ENCODE data around the gene PCSK6.
A peak's percentile ranks its signal among the peaks of the same experiment; 100 is the strongest.

Gene PCSK6

GRCh38 chr15:101322854-101323477, 166.5 kb downstream of the PCSK6 start:
- Mint-ChIP-seq H3K9me3 (no peaks in the 10 kb centered on the region), H3K27ac (no peak overlapping the region), H3K4me1 (peaks cover 14% of the 10 kb centered on the region), H3K36me3 (ENCODE audit: low read depth) (no peaks in the 10 kb centered on the region), H3K4me3 (no peak overlapping the region), H3K27me3 (ENCODE audit: low read depth) (peaks cover 50% of the 10 kb centered on the region)
- TF ChIP-seq CTCF (IDR thresholded peaks at IDR 0.05; ENCODE audit: unreplicated experiment in 3 of 3): no peak

GRCh38 chr15:101322016-101322695, 167.4 kb downstream of the PCSK6 start:
- Mint-ChIP-seq H3K36me3 (ENCODE audit: low read depth) (no peaks in the 10 kb centered on the region), H3K9me3 (no peaks in the 10 kb centered on the region), H3K4me1 (peaks cover 14% of the 10 kb centered on the region), H3K4me3 (no peak overlapping the region), H3K27me3 (ENCODE audit: low read depth) (peaks cover 47% of the 10 kb centered on the region), H3K27ac (no peak overlapping the region)
- no peak for TF ChIP-seq CTCF (IDR thresholded peaks at IDR 0.05; ENCODE audit: unreplicated experiment in 3 of 3)

GRCh38 chr15:101320501-101321052, 168.9 kb downstream of the PCSK6 start:
- Mint-ChIP-seq H3K9me3 (no peaks in the 10 kb centered on the region), H3K36me3 (ENCODE audit: low read depth) (no peaks in the 10 kb centered on the region), H3K27ac (no peak overlapping the region), H3K4me3 (peak overlapping the region in 2 of 3 experiments; percentile 6 to 30), H3K4me1 (peaks cover 3% of the 10 kb centered on the region), H3K27me3 (ENCODE audit: low read depth) (peaks cover 41% of the 10 kb centered on the region)
- TF ChIP-seq CTCF (IDR thresholded peaks at IDR 0.05; ENCODE audit: unreplicated experiment in 3 of 3): peak; percentile 9 to 45 (median 10)

GRCh38 chr15:101318839-101319238, 170.7 kb downstream of the PCSK6 start:
- no peak for TF ChIP-seq CTCF (IDR thresholded peaks at IDR 0.05; ENCODE audit: unreplicated experiment in 3 of 3)

GRCh38 chr15:101318147-101318819, 171.2 kb downstream of the PCSK6 start:
- H3K36me3 Mint-ChIP-seq (ENCODE audit: low read depth): no peaks in the 10 kb centered on the region
- no peak overlapping the region for H3K4me3 Mint-ChIP-seq
- no peaks in the 10 kb centered on the region for H3K9me3 Mint-ChIP-seq
- no peak for TF ChIP-seq CTCF (IDR thresholded peaks at IDR 0.05; ENCODE audit: unreplicated experiment in 3 of 3)
- H3K4me1 Mint-ChIP-seq: peaks cover 3% of the 10 kb centered on the region
- H3K27ac Mint-ChIP-seq: no peak overlapping the region
- peaks cover 31% of the 10 kb centered on the region for H3K27me3 Mint-ChIP-seq (ENCODE audit: low read depth)

More at GRCh38 chr15:101318839-101319238, 170.7 kb downstream of the PCSK6 start:
- H3K27me3 Mint-ChIP-seq (ENCODE audit: low read depth): peaks cover 36% of the 10 kb centered on the region
- no peaks in the 10 kb centered on the region for H3K9me3 Mint-ChIP-seq
- H3K27ac Mint-ChIP-seq: no peak overlapping the region
- H3K36me3 Mint-ChIP-seq (ENCODE audit: low read depth): no peaks in the 10 kb centered on the region
- H3K4me3 Mint-ChIP-seq: no peak overlapping the region
- H3K4me1 Mint-ChIP-seq: peaks cover 3% of the 10 kb centered on the region

All from nephron (organoid).